ENCODE results near the gene CNKSR1. TPM values are rescaled to one million over a fixed set of nuclear protein-coding genes. Genes with fewer than 3 reads are reported as not detected.
A peak's percentile ranks its signal among the peaks of the same experiment; 100 is the strongest.

The CNKSR1 gene, protein sequence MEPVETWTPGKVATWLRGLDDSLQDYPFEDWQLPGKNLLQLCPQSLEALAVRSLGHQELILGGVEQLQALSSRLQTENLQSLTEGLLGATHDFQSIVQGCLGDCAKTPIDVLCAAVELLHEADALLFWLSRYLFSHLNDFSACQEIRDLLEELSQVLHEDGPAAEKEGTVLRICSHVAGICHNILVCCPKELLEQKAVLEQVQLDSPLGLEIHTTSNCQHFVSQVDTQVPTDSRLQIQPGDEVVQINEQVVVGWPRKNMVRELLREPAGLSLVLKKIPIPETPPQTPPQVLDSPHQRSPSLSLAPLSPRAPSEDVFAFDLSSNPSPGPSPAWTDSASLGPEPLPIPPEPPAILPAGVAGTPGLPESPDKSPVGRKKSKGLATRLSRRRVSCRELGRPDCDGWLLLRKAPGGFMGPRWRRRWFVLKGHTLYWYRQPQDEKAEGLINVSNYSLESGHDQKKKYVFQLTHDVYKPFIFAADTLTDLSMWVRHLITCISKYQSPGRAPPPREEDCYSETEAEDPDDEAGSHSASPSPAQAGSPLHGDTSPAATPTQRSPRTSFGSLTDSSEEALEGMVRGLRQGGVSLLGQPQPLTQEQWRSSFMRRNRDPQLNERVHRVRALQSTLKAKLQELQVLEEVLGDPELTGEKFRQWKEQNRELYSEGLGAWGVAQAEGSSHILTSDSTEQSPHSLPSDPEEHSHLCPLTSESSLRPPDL
- polyA plus RNA-seq (ENCODE audit: insufficient read length in 10 of 10): 1 to 10 TPM in 9 of 10 donors, under 1 TPM in 1; 0.97 to 3.9 (median 2.1) TPM
- long read RNA-seq, donor 1: 0 reads
- long read RNA-seq, donor 2: 0 reads
- long read RNA-seq, donor 3: 0 reads
- long read RNA-seq, donor 4: 0 reads
- long read RNA-seq, donor 5, partial matches to known transcripts: 0 of 1 reads
- long read RNA-seq, donor 5, other reads (novel, unspliced or antisense): 0 of 1 reads
- long read RNA-seq, donor 6: 0 reads
- long read RNA-seq, donor 7: 0 reads
- long read RNA-seq, donor 8: 0 reads
- long read RNA-seq, donor 9: 0 reads

DNA sequence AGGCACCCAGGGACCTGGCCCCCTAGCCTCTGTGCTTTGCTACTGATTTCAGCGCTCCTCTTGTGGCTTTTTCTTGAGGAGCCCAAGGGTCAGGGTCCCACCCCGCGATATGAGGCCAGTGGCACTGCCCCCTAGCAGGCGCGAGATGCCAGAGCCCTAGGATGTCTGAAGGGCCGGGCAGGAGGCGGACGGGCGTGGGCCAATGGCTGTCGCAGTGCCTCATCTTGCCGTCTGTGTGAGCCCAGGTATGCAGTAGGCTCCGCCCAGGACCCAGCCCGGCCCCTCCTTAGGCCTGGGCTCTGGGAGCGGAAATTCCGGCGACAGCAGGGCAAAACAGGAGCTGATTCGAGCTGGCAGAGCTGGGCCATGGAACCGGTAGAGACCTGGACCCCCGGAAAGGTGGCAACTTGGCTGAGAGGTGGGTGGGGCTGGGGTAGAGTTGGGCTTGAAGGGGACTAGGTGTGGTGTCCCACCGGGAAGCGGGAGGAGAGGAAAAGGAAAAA, at the start of gene CNKSR1:
Gene CNKSR1 (plus strand): TSS at position 310 of the 503 bp plus-strand sequence. CDS start 57 bp downstream, at position 367.
- no peak for DNase-seq

DNA sequence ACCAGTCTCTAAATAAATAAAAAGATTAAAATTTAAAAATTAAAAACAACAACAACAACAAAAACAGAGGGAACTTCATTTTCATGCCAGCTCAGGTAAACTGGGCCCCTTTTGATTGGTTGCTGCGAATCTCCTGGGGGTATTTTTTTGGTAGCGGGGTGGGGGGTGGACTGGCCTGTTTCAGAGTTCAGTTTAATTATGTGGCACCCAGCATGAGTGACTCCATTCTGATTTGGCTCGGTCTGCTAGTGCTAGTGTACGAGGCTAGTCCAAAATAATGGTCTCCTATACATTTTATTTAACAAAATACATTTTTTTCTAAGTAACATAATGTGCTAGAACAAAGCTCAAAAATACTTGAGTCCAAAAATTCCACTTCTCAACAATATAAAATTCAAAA, 47.5 kb upstream of the CNKSR1 start:
- DNase-seq: no peak

DNA sequence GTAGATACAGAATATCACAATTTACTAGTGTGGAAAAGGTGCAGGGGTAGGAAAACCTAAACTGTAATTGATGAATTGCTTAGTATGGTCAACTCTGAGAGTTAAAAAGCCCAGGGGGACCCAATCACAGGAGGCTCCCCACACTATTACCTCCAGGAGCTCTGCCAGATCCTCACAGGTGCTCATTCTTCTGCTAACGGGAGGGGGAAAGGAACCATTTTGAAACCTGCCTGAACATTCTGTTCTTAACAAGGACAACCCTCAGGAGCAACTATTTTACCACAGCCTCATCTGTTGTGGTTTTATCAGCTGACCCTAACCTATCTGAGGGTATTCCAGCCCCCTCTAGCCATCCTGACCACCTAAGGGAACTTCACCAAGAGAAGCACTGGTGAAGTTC, 46.6 kb upstream of the CNKSR1 start:
- no peak for DNase-seq

DNA sequence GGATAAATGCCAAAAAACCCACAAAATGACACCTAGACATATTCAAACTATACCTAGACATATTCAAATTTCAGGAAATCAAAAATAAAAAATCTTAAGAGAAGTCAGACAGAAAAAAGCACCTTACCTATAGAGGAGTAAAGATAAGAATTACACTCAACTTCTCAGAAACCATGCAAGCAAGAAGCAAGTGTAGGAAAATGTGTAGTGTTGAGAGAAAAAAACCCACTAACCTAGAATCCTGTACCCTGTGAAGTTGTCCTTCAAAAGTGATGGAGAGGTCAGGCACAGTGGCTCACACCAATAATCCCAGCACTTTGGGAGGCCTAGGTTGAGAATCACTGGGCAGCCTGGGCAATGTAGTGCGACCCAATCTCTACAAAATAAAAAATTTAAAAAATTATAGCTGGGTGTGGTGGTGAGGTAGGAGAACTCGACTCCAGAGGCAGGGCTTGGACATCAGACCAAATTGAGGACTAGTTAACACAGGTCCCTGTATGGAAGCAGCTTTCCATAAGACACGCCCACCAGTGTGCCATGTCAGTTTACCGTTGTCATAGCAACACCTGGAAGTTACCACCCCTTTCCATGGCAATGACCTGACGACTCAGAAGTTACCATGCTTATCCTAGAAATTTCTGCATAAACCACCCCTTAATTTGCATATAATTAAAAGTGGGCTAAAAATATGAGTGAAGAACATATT, 45.0 kb upstream of the CNKSR1 start:
- DNase-seq: no peak

DNA sequence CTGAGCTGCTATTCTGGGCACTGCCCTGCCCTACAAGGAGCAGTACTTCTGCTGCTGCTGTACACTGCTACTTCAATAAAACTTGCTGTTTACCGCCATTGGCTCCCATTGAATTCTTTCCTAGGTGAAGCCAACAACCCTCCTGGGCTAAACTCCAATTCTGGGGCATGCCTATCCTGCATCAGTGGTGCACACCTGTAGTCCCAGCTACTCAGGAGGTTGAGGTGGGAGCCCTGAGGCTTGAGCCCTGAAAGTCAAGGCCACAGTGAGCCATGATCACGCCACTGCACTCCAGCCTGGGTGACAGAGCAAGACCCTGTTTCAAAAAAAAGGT, 44.5 kb upstream of the CNKSR1 start:
- DNase-seq: no peak

DNA sequence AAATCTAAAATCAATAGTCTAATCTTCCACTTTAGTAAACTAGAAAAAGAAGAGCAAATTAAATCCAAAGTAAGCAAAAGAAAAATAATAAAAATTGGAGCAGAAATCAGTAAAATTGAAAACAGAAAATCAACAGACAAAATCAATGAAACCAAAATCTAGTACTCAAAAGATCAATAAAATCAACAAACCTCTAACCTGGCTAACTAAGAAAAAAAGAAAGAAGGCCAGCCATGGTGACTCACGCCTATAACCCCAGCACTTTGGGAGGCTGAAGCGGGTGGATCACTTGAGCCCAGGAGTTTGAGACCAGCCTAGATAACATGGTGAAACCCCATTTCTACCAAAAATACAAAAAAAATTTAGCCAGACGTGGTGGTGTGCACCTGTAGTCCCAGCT, 42.8 kb upstream of the CNKSR1 start:
- DNase-seq: no peak

DNA sequence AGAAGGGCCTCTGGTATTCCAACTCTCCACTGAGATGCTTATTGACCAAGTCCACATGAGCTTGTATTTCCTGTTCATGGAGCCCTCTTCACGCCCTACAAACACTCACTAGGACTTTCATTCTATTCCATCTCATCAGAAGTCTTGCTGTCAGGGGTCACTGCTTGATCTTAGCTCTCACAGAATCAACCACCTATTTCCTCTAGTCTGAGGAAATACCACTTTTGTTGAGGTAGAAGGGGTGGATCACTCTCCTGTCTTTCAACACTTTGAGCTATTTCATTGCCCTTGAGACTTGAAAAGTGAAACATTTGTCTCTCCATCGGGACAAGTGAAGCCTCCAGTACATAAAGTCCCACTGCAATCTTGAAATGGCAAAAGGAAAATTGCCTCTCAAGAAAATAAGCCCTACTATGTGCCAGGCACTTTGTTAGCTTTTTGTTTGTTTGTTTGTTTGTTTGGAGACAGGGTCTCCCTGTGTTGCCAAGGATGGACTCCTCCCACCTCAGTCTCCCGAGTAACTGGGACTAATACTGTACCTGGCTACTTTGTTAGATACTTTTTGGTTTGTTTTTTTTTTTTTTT, 38.2 kb upstream of the CNKSR1 start:
- DNase-seq: no peak

DNA sequence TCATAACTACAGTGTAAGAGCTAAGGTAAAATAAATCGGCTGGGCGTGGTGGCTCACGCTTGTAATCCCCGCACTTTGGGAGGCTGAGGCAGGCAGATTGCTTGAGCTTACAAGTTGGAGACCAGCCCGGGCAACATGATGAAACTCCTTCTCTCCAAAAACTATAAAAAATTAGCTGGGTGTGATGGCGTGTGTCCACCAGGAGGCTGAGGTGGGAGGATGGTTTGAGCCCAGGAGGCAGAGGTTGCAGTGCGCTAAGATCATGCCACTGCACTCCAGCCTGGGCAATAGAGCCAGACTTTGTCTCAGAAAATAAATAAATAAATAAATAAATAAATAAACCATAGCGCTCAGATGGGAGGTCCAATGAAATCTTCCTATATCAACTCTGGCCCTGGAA, 35.1 kb upstream of the CNKSR1 start:
- no peak for DNase-seq

DNA sequence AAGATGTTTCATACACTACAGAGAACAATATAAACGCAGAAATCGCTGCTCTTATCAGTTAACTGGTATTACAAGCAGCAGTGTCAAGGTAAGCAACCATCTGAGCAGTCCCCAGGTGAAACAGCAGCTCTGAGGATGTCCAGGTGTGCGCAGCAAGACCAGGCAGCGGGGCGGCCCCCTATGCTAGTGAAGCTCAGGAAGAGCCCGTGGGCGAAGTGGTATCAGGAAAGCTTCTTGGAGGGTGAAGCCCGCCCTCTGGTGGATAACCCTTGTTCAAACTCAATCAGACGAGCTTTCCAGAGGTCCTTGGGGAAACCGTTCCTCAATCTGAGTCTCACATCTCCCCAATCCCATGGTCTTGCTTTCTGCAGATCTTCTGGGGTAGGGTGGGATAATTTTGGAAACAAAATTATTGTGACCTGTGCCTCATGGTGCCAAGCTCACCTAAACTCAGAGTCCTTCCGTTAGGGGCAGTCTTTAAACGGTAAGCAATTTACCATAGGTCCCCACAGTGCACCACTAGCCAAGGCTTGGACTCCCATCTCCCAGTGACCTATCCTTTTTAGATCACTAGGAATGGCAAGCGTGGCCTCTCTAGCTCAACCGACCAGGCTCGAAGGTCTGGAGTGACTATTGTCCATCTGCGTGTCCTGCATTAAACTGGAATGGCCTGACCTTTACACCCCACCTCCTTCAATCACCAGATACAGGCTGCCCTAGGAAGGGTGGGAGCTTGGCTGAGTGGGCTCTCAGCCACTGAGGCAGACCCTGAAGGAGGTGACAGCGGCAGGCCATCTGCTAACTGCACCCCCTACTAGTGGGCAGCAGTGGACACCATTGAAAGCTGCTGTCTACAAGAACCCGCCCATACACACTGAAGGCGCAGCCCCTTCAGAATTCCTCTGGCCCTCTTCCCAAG, 32.0 kb upstream of the CNKSR1 start:
- peak; percentile 69 to 86 (median 76) for DNase-seq

DNA sequence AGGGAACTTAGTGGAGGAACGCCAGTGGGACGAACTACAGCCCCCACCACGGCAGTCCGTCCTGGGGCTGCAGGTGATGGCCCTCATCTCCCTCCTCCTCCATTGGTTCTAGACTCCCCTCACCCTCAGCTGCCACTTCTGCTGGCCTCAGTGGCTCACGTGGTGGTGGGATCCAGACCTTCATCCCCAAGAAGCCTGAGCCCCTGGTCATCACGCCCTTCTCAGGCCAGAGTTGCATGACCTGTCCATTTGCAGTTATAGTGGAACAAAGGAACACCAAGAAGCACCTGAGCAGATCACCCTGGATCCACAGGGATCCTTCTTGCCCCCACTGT, 31.4 kb upstream of the CNKSR1 start:
- no peak for DNase-seq

DNA sequence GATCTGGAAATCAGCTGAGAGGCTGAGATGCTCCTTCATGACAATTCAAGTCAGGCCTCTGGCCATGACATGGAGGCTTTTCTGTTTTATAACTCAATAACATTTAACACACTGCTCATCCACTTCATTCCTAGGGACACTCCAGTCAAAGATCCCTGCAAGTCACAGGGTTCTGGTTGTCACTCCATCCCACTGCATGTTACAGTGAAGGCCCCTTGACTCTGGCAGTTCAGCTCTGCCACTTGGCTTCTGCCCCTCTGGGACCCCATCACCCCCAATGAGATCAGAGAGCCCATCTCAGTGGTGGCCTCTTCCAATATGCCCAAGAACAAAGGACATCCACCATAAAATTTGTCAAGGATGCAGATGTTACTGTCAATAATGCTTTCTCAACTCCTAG, 28.4 kb upstream of the CNKSR1 start:
- no peak for DNase-seq

DNA sequence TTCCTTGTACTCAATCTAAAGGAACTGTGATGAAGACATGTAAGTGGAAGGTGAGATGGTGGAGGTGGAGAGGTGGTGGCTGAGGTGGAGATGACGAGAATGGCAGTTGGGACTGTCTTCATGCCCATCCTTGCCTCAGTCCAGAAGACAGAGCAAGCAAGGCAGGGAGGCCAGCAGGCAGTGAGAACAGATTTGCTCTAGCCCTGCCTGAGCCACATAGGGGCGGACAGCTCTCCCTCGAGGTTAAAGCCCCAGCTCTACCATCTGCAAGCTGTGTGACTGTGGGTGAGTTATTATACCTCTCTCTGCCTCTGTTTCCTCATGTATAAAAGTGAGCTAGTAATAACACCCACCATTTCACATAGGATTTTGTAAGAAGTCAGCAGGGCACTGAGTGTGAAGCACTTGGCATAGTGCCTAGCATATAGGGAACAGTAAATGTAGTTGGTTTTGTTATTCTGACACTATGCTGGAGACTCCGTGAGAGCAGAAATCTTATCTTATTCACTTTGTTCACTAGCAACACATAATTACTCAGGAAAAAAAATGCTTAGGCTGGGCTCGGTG, 23.2 kb upstream of the CNKSR1 start:
- DNase-seq: no peak

DNA sequence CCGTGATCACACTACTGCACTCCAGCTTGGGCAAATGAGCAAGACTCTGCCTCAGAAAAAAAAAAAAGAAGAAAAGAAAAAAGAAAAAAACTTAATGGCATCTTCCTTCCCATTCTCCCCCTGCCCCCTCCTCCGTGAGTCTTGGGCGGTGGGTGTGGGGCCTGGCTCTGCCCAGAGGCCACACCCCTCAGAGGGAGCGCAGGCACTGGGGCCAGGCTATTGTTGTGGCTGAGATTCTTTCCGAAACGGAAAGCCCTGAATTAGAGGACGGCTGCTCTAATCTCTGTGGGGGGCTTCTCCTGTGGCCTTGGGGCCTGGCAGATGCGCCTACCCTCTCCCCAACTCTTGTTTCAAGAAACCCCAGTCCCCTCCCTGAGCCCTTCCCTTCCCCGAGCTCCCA, 22.5 kb upstream of the CNKSR1 start:
- DNase-seq: no peak

DNA sequence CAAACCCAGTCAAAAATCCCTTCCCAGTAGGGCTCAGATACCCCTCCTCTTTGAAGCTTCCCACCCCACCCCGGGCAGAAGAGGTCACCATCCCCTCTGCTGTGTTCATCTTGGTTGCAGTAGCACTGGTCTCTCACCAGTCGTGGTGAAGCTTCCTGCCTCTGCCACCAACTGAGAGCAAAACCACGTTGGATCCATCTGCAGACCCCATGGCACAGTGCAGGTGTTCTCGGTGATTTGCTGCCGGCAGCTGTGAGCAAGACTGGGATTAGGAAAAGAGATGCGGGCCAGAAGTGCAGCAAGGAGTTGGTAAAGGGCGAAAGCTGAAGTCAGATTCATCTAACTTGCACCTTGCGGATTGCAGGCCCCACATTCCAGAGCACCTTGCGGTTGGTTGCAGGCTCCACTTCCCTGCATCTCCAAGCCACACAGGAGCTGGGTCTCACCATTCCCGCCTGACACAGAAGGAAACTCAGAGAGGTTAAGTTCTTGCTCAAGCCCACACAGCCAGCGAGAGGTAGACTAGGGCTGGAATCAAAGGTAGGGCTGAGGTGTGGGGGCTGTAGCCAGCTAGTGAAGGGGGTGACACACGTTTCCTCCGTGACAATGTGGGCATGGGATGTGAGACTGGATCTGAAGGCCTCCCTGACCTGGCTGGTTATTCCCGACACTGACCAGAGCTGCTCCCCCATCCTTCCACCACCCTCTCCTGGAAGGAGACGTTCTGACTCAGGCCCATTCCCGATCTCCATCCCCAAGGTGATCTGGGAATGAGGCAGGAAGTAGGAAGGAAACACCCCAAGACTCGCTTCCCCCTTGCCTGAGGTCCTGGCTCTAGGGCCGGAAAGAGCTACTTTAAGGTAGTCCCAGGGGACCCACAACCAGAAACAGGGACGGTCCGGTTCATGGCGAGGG, 21.7 kb upstream of the CNKSR1 start:
- no peak for DNase-seq

DNA sequence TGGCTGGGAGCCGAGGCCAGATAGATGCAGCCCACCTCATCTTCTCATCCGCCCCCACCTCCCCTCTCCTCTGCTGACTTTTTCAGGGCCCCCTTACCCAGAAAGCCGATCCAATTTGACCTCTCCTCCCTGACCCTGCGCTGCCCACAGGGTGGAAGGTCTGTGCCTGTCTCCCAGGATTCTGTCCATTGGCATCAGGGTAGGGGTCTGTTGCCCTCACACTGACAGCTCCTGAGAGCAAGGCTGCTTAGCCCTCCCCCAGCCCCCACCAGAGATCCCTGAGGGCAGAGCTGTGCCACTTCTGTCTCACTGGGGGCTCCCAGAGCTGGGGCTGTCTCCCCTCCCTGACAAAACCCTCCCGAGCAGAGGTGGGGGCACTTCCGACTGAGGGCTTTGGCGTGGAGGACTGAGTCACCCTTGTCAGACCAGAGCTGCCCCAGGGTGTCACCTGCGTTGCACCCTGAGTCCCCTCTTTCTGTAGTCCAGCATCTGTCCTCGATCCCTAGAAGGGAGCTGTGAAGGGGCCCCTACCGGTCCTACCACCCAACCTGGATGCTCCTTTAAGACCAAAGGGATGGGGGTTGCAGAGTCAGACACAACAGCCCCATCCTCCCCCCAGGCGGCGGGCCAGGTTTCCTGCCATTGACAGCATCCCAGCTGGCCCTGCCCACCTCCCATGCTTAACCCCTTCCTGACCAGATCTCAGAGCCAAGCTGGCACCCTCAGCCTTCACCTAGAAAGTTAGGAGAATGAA, 20.8 kb upstream of the CNKSR1 start:
- DNase-seq: no peak

DNA sequence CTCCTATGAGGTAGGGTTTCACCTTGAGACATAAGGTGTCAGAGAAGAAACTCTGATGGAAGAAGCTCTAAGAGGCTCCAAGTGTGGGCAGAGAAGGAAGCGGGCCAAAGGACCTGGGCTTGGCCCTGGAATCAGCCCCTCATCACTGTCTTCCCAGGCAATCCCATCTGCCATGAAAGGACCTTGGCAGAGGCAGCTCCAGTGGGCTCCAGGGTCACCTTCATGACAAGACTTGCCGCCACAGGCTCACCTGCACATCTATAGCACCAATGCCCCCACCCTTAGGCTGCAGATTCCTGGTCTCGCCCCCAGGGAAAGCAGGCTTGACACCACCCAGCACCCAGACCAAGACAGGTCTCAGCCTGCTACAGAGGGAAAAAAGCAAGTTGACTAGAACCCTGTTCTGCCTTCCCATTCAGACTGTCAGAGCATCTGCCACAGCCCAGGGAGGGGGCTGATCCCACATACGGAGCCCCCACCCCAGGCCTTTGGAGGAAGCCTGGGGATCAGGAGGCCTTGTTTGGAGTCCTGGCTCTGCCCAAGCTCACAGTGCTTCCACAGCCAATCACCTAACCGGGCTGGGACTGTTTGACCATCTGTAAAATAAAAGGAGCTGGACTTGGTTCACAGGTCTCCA, 18.9 kb upstream of the CNKSR1 start:
- DNase-seq: no peak

DNA sequence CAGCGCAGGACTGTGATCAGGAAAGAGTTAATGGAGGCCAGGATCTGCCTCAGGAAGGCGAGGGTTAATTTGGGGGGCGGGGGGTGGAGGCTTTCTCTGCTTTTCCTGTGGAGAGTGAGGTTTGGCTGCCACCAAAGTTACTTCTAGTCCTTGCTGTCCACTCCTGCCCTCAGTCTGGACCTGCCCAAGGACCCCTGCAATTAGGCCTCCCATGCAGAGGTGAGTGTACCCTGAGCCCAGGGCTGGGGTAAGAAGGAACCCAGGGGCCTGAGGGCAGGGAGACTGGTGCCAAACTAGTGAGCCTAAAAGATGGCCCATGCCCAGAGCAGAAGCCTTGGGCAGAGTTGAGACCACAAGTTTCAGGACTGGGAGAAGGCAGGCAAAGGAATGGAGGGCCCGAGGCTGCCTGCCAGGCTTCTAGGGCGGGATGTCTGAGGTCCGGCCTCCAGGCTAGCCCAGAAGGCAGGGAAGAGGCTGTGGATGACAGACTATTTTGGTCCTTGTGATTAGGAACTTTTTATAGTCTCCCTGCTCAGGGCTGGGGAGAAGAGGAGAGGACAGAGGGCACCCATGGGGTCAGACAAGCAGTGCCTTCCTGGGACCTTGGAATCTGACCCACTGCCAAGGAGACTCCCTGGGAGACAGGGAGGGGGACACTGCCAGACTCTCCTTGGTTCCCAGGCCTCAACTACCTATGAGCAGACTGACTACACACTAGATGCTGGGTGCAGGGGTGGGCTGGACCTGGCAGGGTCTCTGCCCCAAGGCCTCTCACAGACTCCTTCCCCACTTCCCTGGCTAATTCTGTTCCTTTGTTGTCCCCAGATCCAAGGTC, 18.2 kb upstream of the CNKSR1 start, which contains the start of gene FAM110D:
Gene FAM110D (plus strand): TSS at position 172 of the 835 bp plus-strand sequence. CDS start 2,213 bp downstream, outside the sequence.
- peak in 1 of 3 donors; percentile 39 for DNase-seq

Data from muscle of back (tissue), 13 donors.